Measurements from ENCODE around the gene CDC42BPB.

The CDC42BPB gene

GRCh38 chr14:102984336-102985102, 72.8 kb downstream of the CDC42BPB start:
- no peak for ATAC-seq

- ATAC-seq, result no peak
Measured at GRCh38 chr14:102983496-102983895, 73.9 kb downstream of the CDC42BPB start.

GRCh38 chr14:102982852-102983470, 74.4 kb downstream of the CDC42BPB start:
- no peak for ATAC-seq

- ATAC-seq, result no peak
Measured at GRCh38 chr14:102980409-102980810, 76.9 kb downstream of the CDC42BPB start.

- ATAC-seq, result no peak
Measured at GRCh38 chr14:102979406-102979805, 77.9 kb downstream of the CDC42BPB start.

GRCh38 chr14:102977475-102977874, 79.9 kb downstream of the CDC42BPB start:
- ATAC-seq, result no peak

GRCh38 chr14:102975662-102976061, 81.7 kb downstream of the CDC42BPB start:
- no peak for ATAC-seq

- ATAC-seq, result no peak
Measured at GRCh38 chr14:102973706-102974285, 83.6 kb downstream of the CDC42BPB start.

GRCh38 chr14:102971836-102972606, 85.3 kb downstream of the CDC42BPB start:
- ATAC-seq, result no peak

GRCh38 chr14:102971314-102971713, 86.0 kb downstream of the CDC42BPB start:
- no peak for ATAC-seq

GRCh38 chr14:102970496-102970895, 86.9 kb downstream of the CDC42BPB start:
- ATAC-seq, result no peak

- no peak for ATAC-seq
Measured at GRCh38 chr14:102969901-102970300, 87.4 kb downstream of the CDC42BPB start.

GRCh38 chr14:102969060-102969791, 88.1 kb downstream of the CDC42BPB start:
- no peak for ATAC-seq

GRCh38 chr14:102968306-102968705, 89.0 kb downstream of the CDC42BPB start:
- ATAC-seq, result no peak

- ATAC-seq, result no peak
Measured at GRCh38 chr14:102967506-102967795, 89.9 kb downstream of the CDC42BPB start.

GRCh38 chr14:102966681-102967505, 90.5 kb downstream of the CDC42BPB start:
- ATAC-seq, result no peak

- ATAC-seq, result no peak
Measured at GRCh38 chr14:102965971-102966655, 91.2 kb downstream of the CDC42BPB start.

GRCh38 chr14:102965282-102965681, 92.1 kb downstream of the CDC42BPB start:
- no peak for ATAC-seq

- no peak for ATAC-seq
Measured at GRCh38 chr14:102964152-102964730, 93.1 kb downstream of the CDC42BPB start.

- no peak for ATAC-seq
Measured at GRCh38 chr14:102962111-102962627, 95.2 kb downstream of the CDC42BPB start.

GRCh38 chr14:102958461-102958860, 98.9 kb downstream of the CDC42BPB start:
- no peak for ATAC-seq

Data from activated CD4-positive, CD25-positive, alpha-beta regulatory T cell treated with anti-CD3 and anti-CD28 coated beads, Interleukin-2, amount 50 U/mL, for 24 hours (primary cell).